HG03045 (cell line): ENCODE measurements around the gene ARPC2.
A peak's percentile ranks its signal among the peaks of the same experiment; 100 is the strongest.
"Not testable (repeated sequence)": the region's sequence is repeated elsewhere in the genome, so short reads cannot be mapped to it uniquely, and the experiment has no call there.

ENCODE experiments used
- ATAC-seq: cut with Tn5 transposase; IDR thresholded peaks from one replicate; pipeline ENCODE4 v1.9.1; 2021; ENCODE audit warnings: mild to moderate bottlenecking, moderate library complexity; ENCODE audit not compliant: unreplicated experiment

ARPC2 gene

DNA sequence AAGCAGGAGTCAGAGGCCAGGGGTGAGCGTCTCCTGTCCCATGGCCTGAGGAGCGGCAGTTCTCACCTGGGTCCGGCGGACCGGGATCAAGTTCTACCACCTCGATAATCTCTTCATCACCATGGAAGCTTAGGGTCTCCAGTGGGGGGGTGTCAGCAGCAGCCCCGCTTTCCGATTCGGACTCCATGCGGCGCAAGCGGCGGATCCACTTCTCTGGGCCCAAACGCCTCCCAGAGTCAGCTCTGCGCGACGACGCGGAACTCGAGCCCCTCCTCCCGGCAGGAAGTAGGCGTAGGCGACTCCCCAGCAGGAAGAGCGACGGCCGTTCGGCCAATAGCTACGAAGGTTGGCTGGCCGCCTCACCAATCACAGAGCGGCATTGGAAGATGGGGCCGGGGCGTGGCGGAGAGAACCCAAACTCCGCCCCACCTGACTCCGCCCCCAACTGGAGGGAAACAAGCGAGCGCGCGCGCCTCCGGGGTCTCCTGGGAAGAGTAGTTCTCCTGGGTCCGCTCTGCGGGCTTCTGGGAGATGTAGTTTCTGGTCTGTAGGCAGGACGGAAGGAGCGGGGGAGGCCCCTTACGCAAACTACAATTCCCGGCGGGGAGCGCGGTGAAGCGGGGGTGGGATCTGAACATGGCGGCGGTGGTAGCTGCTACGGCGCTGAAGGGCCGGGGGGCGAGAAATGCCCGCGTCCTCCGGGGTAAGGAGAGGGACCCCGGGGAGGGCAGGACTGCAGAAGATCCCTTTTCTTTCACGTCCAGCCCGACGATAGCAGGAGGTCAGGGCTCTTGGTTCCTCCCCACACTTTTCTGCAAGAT lies 53.1 kb downstream of the ARPC2 start, which contains the start of the genes AAMP and PNKD:
AAMP (minus strand) TSS at position 238 of the 821 bp plus-strand sequence; CDS start at position 187, 51 bp downstream.
PNKD (plus strand) TSS at position 620 of the 821 bp plus-strand sequence; CDS start at position 637, 17 bp downstream.
- ATAC-seq = peak; percentile 88

DNA sequence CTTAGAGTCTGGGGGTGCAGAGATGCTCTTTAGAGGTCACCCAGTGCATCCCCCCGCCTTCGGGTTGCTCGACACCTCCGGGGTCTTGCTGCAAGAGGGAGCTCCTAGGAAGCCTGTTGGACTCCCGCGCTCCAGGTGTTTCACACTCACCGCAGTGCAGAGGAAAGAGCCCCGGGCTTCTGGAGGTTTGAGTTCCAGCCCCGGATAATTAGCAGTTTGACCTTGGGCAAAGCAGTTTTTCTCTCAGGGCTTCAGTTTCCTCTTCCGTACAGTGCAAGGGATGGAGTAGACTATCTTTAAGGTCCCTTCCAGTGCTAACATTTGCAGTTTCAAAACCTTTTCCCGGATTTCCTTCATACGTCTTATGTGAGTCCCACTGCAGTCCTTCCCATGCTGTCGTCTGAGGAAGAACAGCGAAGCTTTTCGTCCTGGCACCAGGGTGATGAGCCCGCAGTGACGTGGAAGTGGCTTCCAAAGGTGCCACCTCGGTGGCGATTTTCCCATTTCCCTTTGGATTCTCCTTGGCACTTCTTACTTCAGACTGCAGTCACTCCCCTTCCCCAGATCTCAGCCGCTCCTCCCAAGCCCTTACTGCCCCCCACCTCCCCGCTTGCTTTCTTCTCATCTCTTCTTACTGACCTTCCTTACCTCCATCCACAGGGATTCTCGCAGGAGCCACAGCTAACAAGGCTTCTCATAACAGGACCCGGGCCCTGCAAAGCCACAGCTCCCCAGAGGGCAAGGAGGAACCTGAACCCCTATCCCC lies 53.9 kb downstream of the ARPC2 start:
- ATAC-seq = no peak

DNA sequence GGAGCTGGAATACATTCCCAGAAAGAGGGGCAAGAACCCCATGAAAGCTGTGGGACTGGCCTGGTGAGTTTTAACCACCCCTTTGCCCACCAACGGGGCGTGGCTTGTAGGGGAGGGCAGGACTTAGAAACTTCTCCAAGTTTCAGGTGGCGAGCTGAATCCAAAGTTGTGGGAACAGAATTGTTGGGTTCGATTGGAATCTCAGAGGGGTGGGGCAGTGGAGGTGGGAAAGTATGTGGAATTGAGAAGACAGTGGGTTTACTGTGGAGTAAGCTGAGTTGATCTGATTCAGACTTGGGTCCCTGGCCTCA lies 54.5 kb downstream of the ARPC2 start:
- no peak for ATAC-seq

DNA sequence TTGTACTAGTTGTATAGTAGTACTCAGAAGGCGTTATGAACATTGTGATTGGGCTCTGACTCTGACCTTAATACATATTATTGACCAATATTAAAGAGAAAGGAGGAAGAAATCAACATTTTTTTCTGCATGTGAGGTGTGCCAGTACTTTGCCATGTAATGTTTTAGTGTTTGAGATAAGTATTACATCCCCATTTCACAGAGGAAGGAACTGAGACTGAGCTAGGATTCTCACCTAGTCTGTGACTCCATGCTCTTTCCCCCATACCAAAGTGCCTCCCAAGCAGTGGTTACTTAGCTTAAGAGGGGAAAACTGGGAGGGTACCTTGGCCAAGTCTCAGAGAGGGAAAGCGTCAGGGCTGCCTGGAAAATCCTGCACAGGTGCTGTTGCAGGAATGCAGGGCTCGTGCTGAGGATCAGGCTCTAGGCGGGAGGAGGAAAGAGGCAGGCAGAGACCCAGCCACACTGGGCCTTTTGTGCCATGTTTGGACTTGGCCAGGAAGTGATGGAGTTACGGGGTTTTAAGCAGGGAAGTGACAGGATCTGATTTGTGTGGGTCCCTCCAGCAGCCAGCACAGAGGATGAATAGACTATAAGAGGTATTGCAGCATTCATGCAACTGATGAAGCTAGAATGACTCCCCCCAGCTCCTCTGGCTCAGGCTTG lies 55.0 kb downstream of the ARPC2 start:
- ATAC-seq = no peak

DNA sequence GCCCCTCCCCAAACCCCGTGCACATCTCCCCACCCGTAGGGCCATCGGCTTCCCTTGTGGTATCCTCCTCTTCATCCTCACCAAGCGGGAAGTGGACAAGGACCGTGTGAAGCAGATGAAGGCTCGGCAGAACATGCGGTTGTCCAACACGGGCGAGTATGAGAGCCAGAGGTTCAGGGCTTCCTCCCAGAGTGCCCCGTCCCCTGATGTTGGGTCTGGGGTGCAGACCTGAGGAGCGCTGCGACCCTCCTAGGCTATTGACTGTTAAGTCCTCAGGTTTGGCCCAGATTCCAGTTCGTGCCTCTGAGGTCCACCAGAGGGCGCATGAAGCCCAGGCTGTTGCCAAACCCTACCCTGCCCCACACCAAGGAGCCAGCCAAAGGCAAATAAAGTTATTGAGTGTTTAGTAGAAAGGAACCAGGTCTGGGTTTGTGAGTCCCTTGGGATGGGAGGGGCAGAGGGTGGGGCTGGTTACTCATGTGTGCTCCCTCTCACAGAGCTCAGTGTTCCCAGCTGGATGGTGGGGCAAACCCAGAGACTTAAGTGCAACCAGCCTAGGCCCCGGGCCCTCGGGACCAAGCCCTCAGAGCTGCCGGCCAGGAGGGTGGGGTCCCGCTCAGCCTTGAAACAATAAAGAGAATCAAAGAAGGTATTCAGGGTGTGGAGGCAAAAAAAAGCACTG lies 55.7 kb downstream of the ARPC2 start:
- ATAC-seq = no peak

DNA sequence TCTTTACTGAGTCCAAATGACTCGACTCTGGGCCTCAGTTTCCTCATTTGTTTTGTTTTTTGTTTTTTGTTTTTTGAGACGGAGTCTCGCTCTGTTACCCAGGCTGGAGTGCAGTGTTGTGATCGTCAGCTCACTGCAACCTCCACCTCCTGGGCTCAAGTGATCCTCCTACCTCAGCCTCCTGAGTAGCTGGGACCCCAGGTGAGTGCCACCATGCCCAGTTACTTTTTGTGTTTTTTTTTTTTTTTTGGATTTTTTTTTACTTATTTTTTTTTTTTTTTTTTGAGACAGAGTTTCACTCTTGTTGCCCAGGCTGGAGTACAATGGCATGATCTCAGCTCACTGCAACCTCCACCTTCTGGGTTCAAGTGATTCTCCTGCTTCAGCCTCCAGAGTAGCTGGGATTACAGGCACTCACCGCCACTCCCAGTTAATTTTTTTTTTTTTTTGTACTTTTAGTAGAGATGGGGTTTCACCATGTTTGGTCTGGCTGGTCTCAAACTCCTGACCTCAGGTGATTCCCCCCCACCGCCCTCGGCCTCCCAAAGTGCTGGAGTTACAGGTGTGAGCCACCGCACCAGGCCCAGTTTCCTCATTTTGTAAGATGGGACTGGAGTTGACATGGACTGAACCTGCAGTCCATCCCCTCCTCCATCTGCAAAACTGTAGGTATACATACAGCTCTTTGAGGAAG lies 56.4 kb downstream of the ARPC2 start:
- ATAC-seq = not testable (repeated sequence)

DNA sequence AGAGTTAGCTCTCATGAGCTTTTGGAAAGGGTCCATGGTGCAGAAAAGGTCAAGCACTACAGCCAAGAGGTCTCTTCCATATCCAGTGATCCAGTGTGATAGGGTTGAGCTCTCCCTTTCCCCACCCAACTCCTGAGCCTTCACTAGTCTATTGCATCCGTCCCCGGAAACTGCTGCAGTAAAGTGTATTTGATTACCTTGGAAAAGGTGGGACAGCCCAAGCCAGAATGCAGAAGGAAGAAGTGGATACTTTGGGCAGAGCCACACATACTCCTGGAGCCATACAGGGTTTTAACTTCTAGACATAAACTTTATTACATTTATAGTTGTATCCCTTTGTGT lies 56.9 kb downstream of the ARPC2 start:
- no peak for ATAC-seq

DNA sequence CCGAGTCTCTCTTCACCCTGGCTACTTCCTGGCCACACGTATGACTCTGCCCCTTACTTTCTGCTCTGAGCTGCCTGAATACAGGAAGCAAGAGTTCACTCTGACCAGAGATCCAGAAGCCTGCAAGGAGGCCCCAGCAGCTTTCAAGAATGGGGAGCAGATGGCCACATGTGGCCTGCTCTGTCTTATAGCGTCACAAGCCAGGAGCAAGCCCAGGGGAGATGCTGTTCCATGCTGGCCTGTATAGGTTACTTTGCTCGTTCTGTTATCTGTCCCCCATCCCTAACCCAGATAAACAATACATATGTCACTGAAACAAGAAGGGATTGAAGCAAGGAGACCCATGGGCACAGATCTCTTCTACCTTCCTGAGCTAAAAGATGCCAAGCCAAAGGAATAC lies 57.6 kb downstream of the ARPC2 start:
- no peak for ATAC-seq

DNA sequence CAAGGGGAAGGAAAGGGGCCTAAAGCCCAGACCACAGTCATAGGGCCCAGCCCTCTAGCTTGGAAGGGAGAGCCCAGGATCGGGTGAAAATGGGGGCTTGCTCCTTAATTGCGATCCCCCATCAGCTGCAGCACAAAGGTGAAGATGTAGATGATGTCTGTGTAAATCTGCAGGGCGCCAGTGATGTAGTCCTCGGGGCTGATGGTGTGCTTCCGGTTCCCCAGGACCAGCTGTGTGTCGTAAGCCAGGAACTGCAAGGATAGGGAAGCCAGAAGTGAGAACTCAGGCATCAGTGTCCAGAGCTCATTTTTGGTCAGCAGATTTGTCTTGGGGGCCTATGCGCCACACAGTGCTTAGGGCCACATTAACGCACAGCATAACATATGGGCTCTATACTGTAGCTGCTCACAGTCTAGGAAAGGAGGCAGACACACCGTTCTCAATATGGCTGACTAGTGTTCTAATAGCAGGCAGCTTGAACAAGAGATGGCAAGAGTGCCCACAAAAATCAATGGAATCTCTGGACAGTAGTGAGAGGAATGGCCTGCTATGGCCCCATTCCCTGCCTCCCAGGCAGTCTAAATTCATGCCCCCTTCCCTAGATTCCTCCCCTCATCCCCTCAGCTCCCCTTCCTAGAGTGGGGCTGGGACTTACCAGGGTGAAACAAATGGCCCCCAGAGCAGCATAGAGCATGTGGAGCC lies 58.5 kb downstream of the ARPC2 start:
- no peak for ATAC-seq

DNA sequence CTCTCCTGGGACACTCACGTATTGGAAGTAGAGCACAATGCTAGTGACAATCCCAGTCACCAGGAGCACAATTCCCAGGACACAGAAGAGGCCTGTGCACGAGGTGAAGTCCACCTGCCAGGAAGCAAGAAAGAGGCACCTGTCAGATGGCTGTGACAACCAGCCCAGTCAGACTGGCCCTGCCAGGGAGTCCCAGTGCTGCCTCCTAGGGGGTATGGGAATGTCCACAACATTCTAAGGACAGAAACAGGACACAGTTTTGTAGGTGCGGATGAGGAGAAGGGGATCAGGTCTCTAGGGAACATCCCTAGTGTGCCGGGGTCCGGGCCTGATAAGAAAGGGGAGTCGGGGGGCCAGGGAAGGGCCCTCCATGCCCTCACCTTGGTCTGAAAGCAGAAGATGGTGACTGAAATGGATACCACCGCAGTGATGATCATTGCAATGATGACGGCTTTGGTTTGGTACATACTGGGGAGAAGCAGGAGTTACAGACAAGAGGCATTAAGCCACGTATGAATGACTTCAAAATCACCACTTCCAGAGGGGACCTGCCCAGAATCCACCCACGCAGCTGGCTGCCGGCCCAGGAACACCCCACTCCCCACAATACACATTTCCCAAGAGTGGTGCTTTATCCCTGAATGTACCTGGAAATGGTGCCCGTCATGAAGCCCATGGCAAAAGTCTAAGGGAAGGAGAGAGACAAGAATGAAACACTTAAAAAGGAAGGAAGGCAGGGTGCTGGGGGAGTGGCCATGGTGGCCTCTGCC lies 60.2 kb downstream of the ARPC2 start:
- ATAC-seq = no peak

DNA sequence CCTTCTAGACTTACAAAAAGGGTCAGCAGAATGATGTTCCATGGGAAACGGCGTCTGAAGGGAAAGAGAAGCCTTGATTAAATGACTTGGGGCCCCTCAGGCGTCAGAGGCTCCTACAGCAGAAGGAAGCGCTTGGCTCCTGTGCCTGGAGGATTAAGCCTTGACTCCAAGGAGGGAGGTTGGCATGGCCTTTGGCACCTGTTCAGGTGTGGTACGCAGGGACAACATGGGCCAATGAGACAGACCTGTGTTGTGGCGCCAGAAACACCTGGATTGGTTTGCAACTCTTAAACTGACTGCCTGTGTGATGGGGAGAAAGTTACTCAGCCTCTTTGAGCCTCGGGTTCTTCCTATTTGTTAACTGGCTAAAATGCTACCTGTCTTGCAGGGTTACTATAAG lies 60.9 kb downstream of the ARPC2 start:
- no peak for ATAC-seq

DNA sequence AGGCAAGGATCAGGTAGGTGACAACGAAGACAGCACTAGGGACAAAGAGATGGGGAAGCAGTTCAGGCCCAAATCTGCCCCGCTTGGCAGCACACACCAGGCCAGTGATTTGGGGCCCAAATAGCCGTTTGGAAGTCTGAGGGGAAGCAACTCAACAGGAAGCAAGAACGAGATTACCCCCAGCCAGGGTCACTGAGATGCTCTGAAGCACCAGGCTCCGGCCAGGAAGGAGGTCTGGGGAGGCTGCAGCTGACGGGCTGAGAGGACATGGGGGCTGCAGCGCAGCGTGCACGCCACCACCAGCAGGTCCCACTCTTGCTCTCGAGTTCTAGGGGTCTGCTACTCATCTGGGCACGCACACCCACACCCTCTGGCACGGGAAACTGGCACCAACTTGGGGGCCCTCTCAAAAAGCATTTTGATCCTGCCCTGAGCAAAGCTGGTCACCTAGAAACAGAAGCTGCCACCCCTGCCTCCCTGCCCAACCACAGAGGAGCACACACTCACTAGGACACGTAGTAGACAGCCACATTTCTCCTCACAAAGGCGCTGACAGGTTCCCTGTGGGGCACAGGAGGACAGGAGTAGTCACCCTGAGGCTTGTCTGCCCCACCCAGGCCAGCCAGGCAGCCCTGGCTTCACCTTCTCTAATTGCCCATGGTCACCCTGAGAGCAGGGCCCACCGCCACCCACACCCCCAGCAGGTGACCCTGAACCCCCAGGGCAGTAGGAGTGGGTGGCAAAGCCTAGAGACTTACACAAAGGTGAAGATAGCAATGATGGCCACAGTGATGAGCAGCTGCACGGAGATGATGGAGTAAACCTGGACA lies 61.8 kb downstream of the ARPC2 start:
- ATAC-seq = no peak

DNA sequence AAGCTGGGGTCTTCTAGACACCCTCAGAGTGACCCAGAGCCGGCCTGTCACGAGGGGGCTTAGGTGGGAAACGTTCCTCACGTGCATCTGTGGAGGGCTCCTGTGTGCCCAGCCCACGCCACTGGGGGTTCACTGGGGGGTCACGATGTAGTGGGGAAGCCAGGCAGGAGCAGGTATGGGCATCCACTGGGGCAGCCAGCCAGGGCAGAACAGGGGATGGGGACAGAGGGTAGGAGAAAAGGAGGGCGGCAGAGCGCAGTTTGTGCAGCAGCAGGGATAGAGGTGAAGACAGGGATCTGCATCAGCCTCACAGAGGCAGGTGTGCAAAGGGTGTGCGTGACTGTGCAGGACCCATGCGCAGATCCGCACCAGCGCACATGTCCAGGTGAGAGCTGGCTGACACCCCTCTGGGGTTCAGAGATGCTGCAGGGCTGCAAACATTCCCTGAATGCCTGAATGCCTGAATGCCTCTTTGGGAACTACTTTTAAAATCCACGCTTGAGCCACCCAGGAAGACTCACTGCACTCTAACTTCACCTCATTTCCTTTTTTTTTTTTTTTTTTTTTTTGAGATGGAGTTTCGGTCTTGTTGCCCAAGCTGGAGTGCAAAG lies 63.4 kb downstream of the ARPC2 start:
- no peak for ATAC-seq

DNA sequence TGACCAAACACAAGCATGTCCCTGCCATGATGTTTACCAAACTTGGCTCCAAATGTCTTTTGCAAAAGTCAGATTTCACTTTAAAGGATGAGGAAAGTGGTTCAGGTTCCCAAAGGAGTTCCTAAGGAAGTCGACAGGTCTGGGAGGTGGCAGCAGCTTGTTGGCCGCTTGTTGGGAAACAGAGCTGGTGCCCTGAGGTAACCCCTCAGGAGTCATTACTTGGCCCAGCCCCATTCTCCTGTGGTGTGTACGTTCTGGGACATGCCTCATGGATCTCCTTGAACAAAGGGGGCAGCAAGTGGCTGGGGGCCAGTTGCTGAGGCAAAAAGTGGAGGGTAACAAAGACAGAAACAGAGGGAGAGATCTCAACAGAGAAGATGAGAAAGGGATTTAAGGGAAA lies 64.5 kb downstream of the ARPC2 start:
- no peak for ATAC-seq

DNA sequence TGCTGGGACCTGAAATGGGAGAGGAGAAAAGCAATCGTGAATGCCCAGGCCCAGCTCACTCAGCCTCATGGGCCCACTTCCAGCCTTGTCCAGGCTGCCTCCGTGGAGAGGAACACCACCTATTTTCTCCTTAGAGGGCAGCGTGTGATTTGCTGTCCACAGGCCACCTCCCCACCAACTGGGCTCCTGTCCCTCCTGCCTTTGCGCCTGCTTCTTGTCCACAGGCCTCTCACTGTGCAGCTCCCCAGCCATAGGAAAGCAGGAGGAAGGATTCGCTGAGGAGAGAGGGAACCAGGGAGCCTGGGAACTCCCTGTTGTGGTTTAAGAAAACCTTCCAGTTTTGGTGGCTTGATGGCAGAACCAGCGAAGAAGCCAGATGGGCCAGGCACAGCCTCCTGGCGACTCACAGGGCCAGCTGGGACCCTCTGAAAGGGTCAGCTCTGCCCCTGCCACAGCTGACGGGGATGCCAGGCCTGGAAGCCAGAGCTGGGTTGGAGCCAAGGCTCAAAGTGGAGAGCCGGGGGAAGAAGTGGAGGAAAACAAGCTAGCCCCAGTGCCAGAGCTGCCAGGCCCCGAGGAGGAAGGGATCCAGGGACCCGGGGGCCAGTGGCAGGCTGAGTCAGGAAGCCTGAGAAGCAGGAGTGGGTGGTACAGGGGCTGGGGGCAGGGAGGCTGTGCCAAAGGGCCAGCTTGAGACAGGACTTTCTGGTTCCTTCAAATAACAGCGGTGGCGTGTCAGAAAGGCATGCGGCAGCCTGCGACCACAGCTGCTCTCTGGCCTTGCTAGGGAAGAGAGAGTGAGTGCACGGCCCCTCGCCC lies 65.4 kb downstream of the ARPC2 start:
- no peak for ATAC-seq

DNA sequence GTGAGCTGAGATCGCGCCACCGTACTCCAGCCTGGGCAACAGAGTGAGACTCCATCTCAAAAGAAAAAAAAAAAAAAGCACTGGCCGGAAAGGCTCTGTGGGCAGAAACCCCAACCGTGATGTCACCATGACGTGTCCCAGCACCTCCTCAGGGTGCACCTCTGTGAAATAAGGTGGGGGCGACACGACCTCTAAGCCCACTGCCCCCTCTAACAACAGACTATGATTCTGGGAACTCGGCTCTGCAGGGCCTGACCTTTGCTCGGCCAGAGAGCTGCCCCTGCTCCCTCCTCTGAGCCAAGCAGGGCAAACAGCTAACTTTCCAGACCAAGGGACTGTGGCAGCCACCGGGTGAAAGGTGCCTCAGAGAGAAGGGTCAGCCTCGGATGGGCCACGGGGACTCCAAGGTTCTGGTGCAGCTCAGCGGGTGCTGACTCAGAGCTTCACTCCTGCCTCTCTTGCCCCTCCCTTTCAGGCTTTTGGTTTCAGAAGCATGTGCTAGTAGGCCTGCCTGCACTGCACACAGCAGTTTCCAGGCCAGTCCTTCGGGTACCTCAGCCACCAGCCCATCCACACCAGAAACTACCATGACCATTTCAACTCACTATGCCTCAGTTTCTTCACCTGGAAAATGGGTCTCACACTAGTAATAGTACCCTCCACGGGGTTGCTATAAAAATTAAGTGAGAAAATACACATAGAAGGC lies 67.3 kb downstream of the ARPC2 start:
- ATAC-seq = peak; percentile 44

DNA sequence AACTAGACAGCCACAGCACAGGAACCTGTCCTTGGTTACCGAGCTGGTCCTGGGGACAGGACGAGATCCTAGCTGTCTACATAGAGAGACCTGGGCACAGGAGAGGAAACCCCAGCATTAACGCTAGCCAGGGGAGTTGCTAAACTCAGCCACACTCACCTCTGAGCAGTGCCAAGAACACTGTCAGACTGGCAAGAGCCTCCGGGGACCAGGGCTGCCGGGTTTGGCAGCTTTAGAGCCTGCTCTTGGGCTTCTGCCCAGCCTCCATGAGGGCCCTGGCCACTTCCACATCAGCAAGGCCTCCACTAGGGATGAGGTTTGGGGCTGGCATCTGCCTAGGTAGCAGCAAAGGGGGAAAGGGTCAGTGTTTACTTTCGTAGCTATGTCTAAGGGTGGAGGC lies 68.6 kb downstream of the ARPC2 start:
- no peak for ATAC-seq
